Brain microvascular endothelial cell (primary cell): ENCODE data around the gene FYN.

Experiments used
- DNase-seq: peaks from one replicate; pipeline ENCODE4 v3.0.0-alpha.2; 2020
- H3K27ac ChIP-seq: fragments of 250-450 bp; sonication (Bioruptor Pico); 2 replicates; pipeline ENCODE4 v1.5.1; 2020; ENCODE audit warnings: mild to moderate bottlenecking, moderate library complexity
- H3K27me3 ChIP-seq: fragments of 250-450 bp; sonication (Bioruptor Pico); replicated peaks from 2 replicates; pipeline ENCODE4 v1.5.1; 2020; ENCODE audit warnings: mild to moderate bottlenecking
- H3K36me3 ChIP-seq: fragments of 250-450 bp; sonication (Bioruptor Pico); replicated peaks from 2 replicates; pipeline ENCODE4 v1.5.1; 2020; ENCODE audit warnings: mild to moderate bottlenecking
- H3K4me3 ChIP-seq: 2 replicates; pipeline ENCODE4 v1.5.1; 2011; ENCODE audit warnings: low read depth, mild to moderate bottlenecking, control low read depth, low read length, moderate library complexity
- CTCF ChIP-seq: IDR thresholded peaks from 2 replicates; pipeline ENCODE4 v1.5.1; 2011; ENCODE audit warnings: low read depth, mild to moderate bottlenecking, moderate library complexity, low read length, control low read depth, inconsistent platforms; ENCODE audit errors: missing control alignments
- in situ Hi-C: cut with HindIII; loops from 2 replicates; pipeline ENCODE4 v1.10.0; 2017; ENCODE audit warnings: low sequenced_read_pairs, low pct_ligation_motif_present

The FYN gene

GRCh38 chr6:111864138-111865048 is 8.9 kb downstream of the FYN start:
- TF ChIP-seq CTCF, result no peak
- Histone ChIP-seq H3K27ac (no peak overlapping the region), H3K4me3 (no peak overlapping the region)

GRCh38 chr6:111862741-111863140 is 10.5 kb downstream of the FYN start:
- Histone ChIP-seq H3K27ac (no peak overlapping the region), H3K36me3 (no peaks in the 10 kb centered on the region), H3K4me3 (no peak overlapping the region), H3K27me3 (no peaks in the 10 kb centered on the region)
- in situ Hi-C loops, result no loop called here
- TF ChIP-seq CTCF, result no peak
- no peak for DNase-seq

More at GRCh38 chr6:111864138-111865048, 8.9 kb downstream of the FYN start:
- no peak for DNase-seq
- in situ Hi-C loops, result no loop called here
- H3K27me3 ChIP-seq, result no peaks in the 10 kb centered on the region
- no peaks in the 10 kb centered on the region for H3K36me3 ChIP-seq

GRCh38 chr6:111862314-111862713 is 10.9 kb downstream of the FYN start:
- in situ Hi-C loops, result no loop called here
- H3K27me3 ChIP-seq, result no peaks in the 10 kb centered on the region
- no peak for TF ChIP-seq CTCF
- H3K27ac ChIP-seq, result no peak overlapping the region
- H3K36me3 ChIP-seq, result no peaks in the 10 kb centered on the region
- H3K4me3 ChIP-seq, result no peak overlapping the region
- no peak for DNase-seq

- H3K27ac ChIP-seq, result no peak overlapping the region
- in situ Hi-C loops, result no loop called here
- no peak for DNase-seq
- TF ChIP-seq CTCF, result no peak
- no peak overlapping the region for H3K4me3 ChIP-seq
- H3K36me3 ChIP-seq, result no peaks in the 10 kb centered on the region
- H3K27me3 ChIP-seq, result no peaks in the 10 kb centered on the region
Measured at GRCh38 chr6:111861431-111861885, 11.8 kb downstream of the FYN start.

- Histone ChIP-seq H3K36me3 (no peaks in the 10 kb centered on the region), H3K27ac (no peak overlapping the region), H3K27me3 (no peaks in the 10 kb centered on the region), H3K4me3 (no peak overlapping the region)
- in situ Hi-C loops, result no loop called here
- DNase-seq, result no peak
- no peak for TF ChIP-seq CTCF
Measured at GRCh38 chr6:111858347-111858746, 14.9 kb downstream of the FYN start.
